Liver (tissue), 3 donors: ENCODE measurements around the gene VPS26B.

ENCODE experiments used
- CTCF ChIP-seq: fragments of 150-350 bp; IDR thresholded peaks from 2 replicates; pipeline ENCODE4 v1.5.1; 2017; ENCODE audit warnings: improper control_type of control experiment, low read depth, low read length; ENCODE audit not compliant: missing input control
- HNF4G ChIP-seq: IDR thresholded peaks from 2 replicates; pipeline ENCODE4 v1.6.1; 2016; ENCODE audit warnings: antibody characterized with exemption
- REST ChIP-seq: IDR thresholded peaks from 2 replicates; pipeline ENCODE4 v1.6.1; 2016; ENCODE audit warnings: antibody characterized with exemption, mild to moderate bottlenecking
- YY1 ChIP-seq: IDR thresholded peaks from 2 replicates; pipeline ENCODE4 v1.6.1; 2016; ENCODE audit warnings: antibody characterized with exemption, mild to moderate bottlenecking
- ZBTB33 ChIP-seq: IDR thresholded peaks from 2 replicates; pipeline ENCODE4 v1.6.1; 2016; ENCODE audit warnings: antibody characterized with exemption
- TF ChIP-seq, protein P1 (sequence below): IDR thresholded peaks from 2 replicates; pipeline ENCODE4 v1.6.1; 2016; ENCODE audit warnings: antibody characterized with exemption
- donor health status: healthy.
- donor health status: healthy.

- TF ChIP-seq REST (no peak), CTCF (no peak), ZBTB33 (no peak), HNF4G (no peak), YY1 (no peak)
- TF ChIP-seq, protein P1, sequence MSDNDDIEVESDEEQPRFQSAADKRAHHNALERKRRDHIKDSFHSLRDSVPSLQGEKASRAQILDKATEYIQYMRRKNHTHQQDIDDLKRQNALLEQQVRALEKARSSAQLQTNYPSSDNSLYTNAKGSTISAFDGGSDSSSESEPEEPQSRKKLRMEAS: no peak
These were observed 43.5 kb downstream of the VPS26B start for GRCh38 chr11:134267966-134268365.
